H1 (cell line): ENCODE measurements around the gene ZNF283. TPM values are rescaled to one million over a fixed set of nuclear protein-coding genes. Genes with fewer than 3 reads are reported as not detected.

Experiments
- CTCF ChIA-PET: fragments of 300-600 bp; sonication (Branson Sonifier 250); formaldehyde crosslinking; loops from one replicate; lab custom pipeline; 2021; ENCODE audit not compliant: partially characterized antibody; lab: Charles Lee
- POLR2A ChIA-PET: fragments of 300-600 bp; sonication (Branson Sonifier 250); formaldehyde crosslinking; loops from one replicate; lab custom pipeline; 2021; ENCODE audit warnings: inconsistent platforms; ENCODE audit not compliant: partially characterized antibody; lab: Charles Lee
- DNase-seq, 2 experiments: peaks; one replicate each; pipeline versions ENCODE4 v3.0.0 to v3.0.0-alpha.2; 2010 to 2022; ENCODE audit warnings: low spot score in 2 of 2, low read depth in 1 of 2, mixed read lengths in 1 of 2
- FAIRE-seq: peaks from 2 replicates; lab custom pipeline; 2011; peaks lifted over from hg19 to GRCh38; lab: Jason Lieb, UNC
- H2AFZ ChIP-seq: 2 replicates; pipeline ENCODE4 v1.8.1; 2012; ENCODE audit warnings: low read length, inconsistent platforms
- H2AK5ac ChIP-seq: 2 replicates; pipeline ENCODE4 v1.6.1; 2013; ENCODE audit warnings: low read depth, low read length
- H2BK120ac ChIP-seq: replicated peaks from 2 replicates; pipeline ENCODE3; 2013; ENCODE audit warnings: low read depth, low read length, inconsistent platforms
- H2BK12ac ChIP-seq: 2 replicates; pipeline ENCODE4 v1.6.1; 2013; ENCODE audit warnings: low read depth, low read length
- H2BK15ac ChIP-seq: 2 replicates; pipeline ENCODE4 v1.6.1; 2013; ENCODE audit warnings: low read length
- H2BK20ac ChIP-seq: 2 replicates; pipeline ENCODE4 v1.6.1; 2013; ENCODE audit warnings: low read length
- H2BK5ac ChIP-seq: 2 replicates; pipeline ENCODE4 v1.6.1; 2013; ENCODE audit warnings: low read depth, low read length
- H3K14ac ChIP-seq: 2 replicates; pipeline ENCODE4 v1.6.1; 2013; ENCODE audit warnings: inconsistent platforms; ENCODE audit not compliant: insufficient read length
- H3K18ac ChIP-seq: 2 replicates; pipeline ENCODE4 v1.6.1; 2013; ENCODE audit warnings: low read length; ENCODE audit errors: extremely low read depth
- H3K23ac ChIP-seq: 2 replicates; pipeline ENCODE4 v1.6.1; 2013; ENCODE audit warnings: inconsistent platforms; ENCODE audit not compliant: insufficient read length
- H3K23me2 ChIP-seq: 2 replicates; pipeline ENCODE4 v1.6.1; 2013; ENCODE audit warnings: low read depth, low read length
- H3K27ac ChIP-seq: 2 replicates; pipeline ENCODE4 v1.6.1; 2011; ENCODE audit warnings: low read depth, low read length, inconsistent platforms
- H3K27me3 ChIP-seq, 4 experiments: replicated peaks in 1 of 4; 1 replicate in 1 of 4; 2 replicates in 3 of 4; pipeline versions ENCODE4 v1.6.1 to v1.8.1; 2011 to 2013; ENCODE audit warnings: low read length in 3 of 4, mild to moderate bottlenecking in 3 of 4, inconsistent platforms in 2 of 4, mixed read lengths in 2 of 4, moderate library complexity in 1 of 4; ENCODE audit not compliant: control insufficient read depth in 3 of 4, insufficient read depth in 3 of 4; ENCODE audit errors: extremely low read depth in 1 of 4
- H3K36me3 ChIP-seq, 4 experiments: 2 replicates each; pipeline versions ENCODE4 v1.6.1 to v1.8.1; 2011 to 2013; ENCODE audit warnings: mild to moderate bottlenecking in 4 of 4, low read length in 3 of 4, moderate library complexity in 2 of 4, control low read depth in 1 of 4, inconsistent platforms in 1 of 4; ENCODE audit not compliant: insufficient read depth in 4 of 4, control insufficient read depth in 2 of 4
- H3K4ac ChIP-seq: replicated peaks from 2 replicates; pipeline ENCODE3; 2013; ENCODE audit warnings: low read length, low read depth, mixed read lengths, inconsistent platforms; ENCODE audit not compliant: insufficient read length
- H3K4me1 ChIP-seq, 4 experiments: replicated peaks in 1 of 4; 1 replicate in 1 of 4; 2 replicates in 3 of 4; pipeline versions ENCODE4 v1.6.1 to v1.8.1; 2011 to 2013; ENCODE audit warnings: low read length in 3 of 4, inconsistent platforms in 2 of 4, mixed read lengths in 1 of 4; ENCODE audit not compliant: insufficient read depth in 4 of 4, control insufficient read depth in 3 of 4
- H3K4me2 ChIP-seq, 2 experiments: 2 replicates each; pipeline versions ENCODE4 v1.6.1 to v1.8.1; 2011 to 2013; ENCODE audit warnings: low read depth in 2 of 2, low read length in 2 of 2, control low read depth in 1 of 2, inconsistent platforms in 1 of 2, mild to moderate bottlenecking in 1 of 2; ENCODE audit not compliant: insufficient read depth in 1 of 2
- H3K4me3 ChIP-seq, 4 experiments: fragments of 200-600, 300-600 bp in 1 of 4; sonication (generic), shearing (Covaris generic), sonication (Bioruptor Twin) in 1 of 4; 2 replicates each; pipeline versions ENCODE4 v1.5.1 to v1.8.1; 2011 to 2016; ENCODE audit warnings: low read length in 4 of 4, low read depth in 3 of 4, control low read depth in 2 of 4, inconsistent platforms in 2 of 4, mild to moderate bottlenecking in 2 of 4, mixed read lengths in 1 of 4, moderate library complexity in 1 of 4; ENCODE audit not compliant: insufficient read depth in 2 of 4; ENCODE audit errors: extremely low read depth in 1 of 4
- H3K56ac ChIP-seq: replicated peaks from 2 replicates; pipeline ENCODE3; 2013; ENCODE audit warnings: low read depth, mild to moderate bottlenecking, mixed read lengths, low read length, inconsistent platforms; ENCODE audit not compliant: insufficient read length
- H3K79me1 ChIP-seq: 2 replicates; pipeline ENCODE4 v1.6.1; 2013; ENCODE audit warnings: low read depth, low read length, control low read depth
- H3K79me2 ChIP-seq, 2 experiments: 2 replicates each; pipeline versions ENCODE4 v1.6.1 to v1.8.1; 2012 to 2013; ENCODE audit warnings: low read length in 2 of 2, mild to moderate bottlenecking in 2 of 2, inconsistent platforms in 1 of 2; ENCODE audit not compliant: insufficient read depth in 2 of 2, control insufficient read depth in 1 of 2
- H3K9ac ChIP-seq, 4 experiments: replicated peaks in 1 of 4; 1 replicate in 1 of 4; 2 replicates in 3 of 4; pipeline versions ENCODE4 v1.6.1 to v1.8.1; 2011 to 2013; ENCODE audit warnings: low read depth in 3 of 4, low read length in 3 of 4, control low read depth in 2 of 4, mild to moderate bottlenecking in 2 of 4, moderate library complexity in 2 of 4, inconsistent platforms in 1 of 4; ENCODE audit errors: extremely low read depth in 1 of 4
- H3K9me3 ChIP-seq, 2 experiments: 2 replicates each; pipeline versions ENCODE4 v1.6.1 to v1.8.1; 2012 to 2013; ENCODE audit warnings: mild to moderate bottlenecking in 2 of 2, moderate library complexity in 2 of 2, control low read depth in 1 of 2, inconsistent platforms in 1 of 2, low read depth in 1 of 2, low read length in 1 of 2, mixed read lengths in 1 of 2; ENCODE audit not compliant: insufficient read depth in 2 of 2
- H4K20me1 ChIP-seq, 2 experiments: replicated peaks in 1 of 2; 2 replicates each; pipeline versions ENCODE3 to v1.8.1; 2011 to 2013; ENCODE audit warnings: inconsistent platforms in 2 of 2, low read length in 2 of 2, mild to moderate bottlenecking in 1 of 2; ENCODE audit not compliant: insufficient read depth in 2 of 2, control insufficient read depth in 1 of 2
- H4K5ac ChIP-seq: 2 replicates; pipeline ENCODE4 v1.6.1; 2013; ENCODE audit warnings: low read length, low read depth, mixed read lengths, inconsistent platforms; ENCODE audit not compliant: insufficient read length
- H4K8ac ChIP-seq: 2 replicates; pipeline ENCODE4 v1.8.0; 2013; ENCODE audit warnings: mild to moderate bottlenecking, moderate library complexity, low read length, inconsistent platforms; ENCODE audit not compliant: insufficient read depth; ENCODE audit errors: extremely low read depth
- H4K91ac ChIP-seq: replicated peaks from 2 replicates; pipeline ENCODE3; 2013; ENCODE audit warnings: low read length, mixed read lengths, inconsistent platforms; ENCODE audit not compliant: insufficient read length
- BRCA1 ChIP-seq: IDR thresholded peaks from 2 replicates; pipeline ENCODE4 v1.6.1; 2012; ENCODE audit warnings: low read depth, low read length, improper control_type of control experiment
- CTBP2 ChIP-seq: IDR thresholded peaks from 2 replicates; pipeline ENCODE4 v1.7.0; 2011; ENCODE audit warnings: borderline replicate concordance, mild to moderate bottlenecking, moderate library complexity, mixed read lengths, low read length; ENCODE audit not compliant: insufficient read depth, insufficient read length
- EGR1 ChIP-seq: IDR thresholded peaks from 2 replicates; pipeline ENCODE4 v1.6.1; 2011; ENCODE audit warnings: low read depth, low read length, borderline replicate concordance
- EZH2 ChIP-seq: fragments of 200-600 bp; sonication (generic); IDR thresholded peaks from 2 replicates; pipeline ENCODE4 v1.7.1; 2012; ENCODE audit warnings: low read depth, mild to moderate bottlenecking, moderate library complexity, low read length, inconsistent platforms; ENCODE audit not compliant: severe bottlenecking
- GABPA ChIP-seq: IDR thresholded peaks from 2 replicates; pipeline ENCODE4 v1.6.1; 2011; ENCODE audit warnings: mild to moderate bottlenecking, low read length, moderate library complexity, borderline replicate concordance; ENCODE audit not compliant: insufficient read depth
- HDAC6 ChIP-seq: IDR thresholded peaks from one replicate; pipeline ENCODE4 v1.7.1; 2012; ENCODE audit warnings: low read depth, mild to moderate bottlenecking, inconsistent platforms, low read length, moderate library complexity
- NRF1 ChIP-seq: IDR thresholded peaks from 2 replicates; pipeline ENCODE4 v1.6.1; 2011; ENCODE audit warnings: mild to moderate bottlenecking, low read depth, low read length, improper control_type of control experiment
- RAD21 ChIP-seq, 2 experiments: IDR thresholded peaks in 1 of 2; conservative IDR thresholded peaks in 1 of 2; 2 replicates each; pipeline ENCODE4 v1.6.1; 2011; ENCODE audit warnings: low read depth in 2 of 2, low read length in 2 of 2, improper control_type of control experiment in 1 of 2, inconsistent platforms in 1 of 2, mild to moderate bottlenecking in 1 of 2, moderate library complexity in 1 of 2
- TAF1 ChIP-seq: IDR thresholded peaks from 2 replicates; pipeline ENCODE4 v1.6.1; 2011; ENCODE audit warnings: mild to moderate bottlenecking, low read depth, low read length
- YY1 ChIP-seq: IDR thresholded peaks from 2 replicates; pipeline ENCODE4 v1.6.1; 2011; ENCODE audit warnings: low read depth, mild to moderate bottlenecking, low read length
- WGBS, 2 experiments: shearing (Covaris generic) in 1 of 2; methylation state at CpG; one replicate each; pipeline versions ENCODE4 v1.1.6 to v1.1.7; 2013 to 2015; ENCODE audit warnings: low lambda C conversion rate in 2 of 2, mixed read lengths in 2 of 2, inconsistent platforms in 1 of 2, low coverage in 1 of 2, missing lambda C conversion rate in 1 of 2; ENCODE audit not compliant: insufficient replicate concordance in 2 of 2, insufficient coverage in 1 of 2, insufficient read length in 1 of 2; ENCODE audit errors: extremely low coverage in 1 of 2, missing lambda C conversion rate in 1 of 2; 5-methylcytosine and 5-hydroxymethylcytosine counted together
- polyA plus RNA-seq, 7 experiments: library from polyadenylated mRNA; depleted of rRNA in 3 of 7; stranded (reverse) in 5 of 7; unstranded in 2 of 7; fragments of >200 nt in 5 of 7; fragments of 200-250 nt in 2 of 7; gene quantifications; 1 replicate in 5 of 7; 2 replicates in 1 of 7; 4 replicates in 1 of 7; pipeline versions ENCODE4 v1.2.1 to v1.2.3, GENCODE V29; 2011 to 2013; ENCODE audit warnings: missing spikeins in 2 of 7, mixed read lengths in 2 of 7
- total RNA-seq: library from RNA; stranded (reverse); fragmentation: NEBNext Ultra II Directional; extraction: Animal tissue kit (Norgen Biotek cat#: 25700); gene quantifications from 2 replicates; pipeline ENCODE4 v1.2.1, GENCODE V29; 2021

Gene ZNF283
- total and polyA plus RNA-seq, 2 of the 8 experiments (the other 6 are each of a cell fraction or from before 2014, with no cell fraction given) = 1.1 to 4.3 TPM

- no peaks in the 10 kb centered on the region; the same call in 1 of the 2 replicates for H3K79me1 ChIP-seq
- H3K4me1 ChIP-seq = peaks cover 0 to 2% (median under 1%) of the 10 kb centered on the region in 4 experiments; a peak in 3 of 7 replicates
- peak overlapping the region; percentile 94; the same call in 1 of the 2 replicates for H2AFZ ChIP-seq
- no peak overlapping the region for H3K4ac ChIP-seq
- H2BK12ac ChIP-seq = no peak overlapping the region
- H2BK15ac ChIP-seq = no peak overlapping the region
- no peaks in the 10 kb centered on the region; a peak in 1 of 7 replicates for H3K27me3 ChIP-seq
- H3K27ac ChIP-seq = no peak overlapping the region
- ChIA-PET POLR2A (interaction anchor here (0.6 to 1.0 kb wide), 4 partner anchors 10 to 216 kb away, joined by 3 to 5 read pairs (median 4); no protein-coding TSS in a partner anchor), CTCF (interaction anchor here (1.0 to 37.0 kb wide), 7 partner anchors 8 to 106 kb away, joined by 4 to 703 read pairs (median 5); partner anchors contain the start of genes IRGC and SMG9)
- FAIRE-seq (no peak), DNase-seq (peak in 1 of 2 experiments; percentile 64)
- peak overlapping the region; percentile 81; the same call in 1 of the 2 replicates for H4K8ac ChIP-seq
- H3K4me2 ChIP-seq = no peak overlapping the region
- H2BK20ac ChIP-seq = no peak overlapping the region
- 0 out of 2 replicates have a peak, but pooled peaks cover 2% of the 10 kb centered on the region for H3K23me2 ChIP-seq
- peaks cover 0 to 4% of the 10 kb centered on the region in 2 experiments for H4K20me1 ChIP-seq
- H3K36me3 ChIP-seq = no peaks in the 10 kb centered on the region
- no peak overlapping the region for H2AK5ac ChIP-seq
- no peak overlapping the region for H3K56ac ChIP-seq
- H4K91ac ChIP-seq = peak overlapping the region; percentile 12
- no peak overlapping the region for H4K5ac ChIP-seq
- 42% methylated on average over 10 of the region's 10 CpGs; no CpG with 5 or more reads in 1 of the 2 experiments for WGBS, 2 experiments
- no peak overlapping the region for H2BK5ac ChIP-seq
- no peaks in the 10 kb centered on the region for H3K79me2 ChIP-seq
- H3K23ac ChIP-seq = no peak overlapping the region
- H3K14ac ChIP-seq = no peak overlapping the region
- no peak overlapping the region for H3K4me3 ChIP-seq
- H2BK120ac ChIP-seq = no peak overlapping the region
- H3K9me3 ChIP-seq = no peaks in the 10 kb centered on the region
- H3K18ac ChIP-seq = no peak overlapping the region; the same call in 1 of the 2 replicates
- H3K9ac ChIP-seq = no peak overlapping the region; a peak in 1 of 7 replicates
- TF ChIP-seq GABPA = no peak
- TF ChIP-seq RAD21 (IDR thresholded peaks at IDR 0.05 in 1 of 2, conservative IDR thresholded peaks at IDR 0.05 in 1 of 2; ENCODE audit: low read depth in 2 of 2, low read length in 2 of 2) = peak; percentile 95 to 96
- peak; percentile 76 for TF ChIP-seq YY1
- no peak for TF ChIP-seq BRCA1
- no peak for TF ChIP-seq HDAC6
- TF ChIP-seq EGR1 = no peak
- no peak for TF ChIP-seq CTBP2
- TF ChIP-seq TAF1 = no peak
- TF ChIP-seq EZH2 = no peak
- no peak for TF ChIP-seq NRF1
These were observed 41.9 kb upstream of the ZNF283 start for GRCh38 chr19:43784981-43785808.
